ENCODE measurements around the gene SCIN.

Gene SCIN

GRCh38 chr7:12638851-12639456 lies 68.4 kb downstream of the SCIN start:
- TF ChIP-seq TEAD4 (IDR thresholded peaks at IDR 0.05) = no peak
- TF ChIP-seq TCF12 (IDR thresholded peaks at IDR 0.05; ENCODE audit: low read depth) = no peak
- no peak for TF ChIP-seq CREB1 (IDR thresholded peaks at IDR 0.05; ENCODE audit: low read depth)
- no peak for TF ChIP-seq TAF1 (IDR thresholded peaks at IDR 0.05; ENCODE audit: low read depth)
- no peak for TF ChIP-seq NFIC (IDR thresholded peaks at IDR 0.05)
- peak; percentile 77 for TF ChIP-seq RAD21 (IDR thresholded peaks at IDR 0.05; ENCODE audit: low read depth)
- TF ChIP-seq ZBTB7A (IDR thresholded peaks at IDR 0.05; ENCODE audit: low read depth) = no peak
- TF ChIP-seq FOXM1 (IDR thresholded peaks at IDR 0.05; ENCODE audit: borderline replicate concordance, low read depth) = no peak
- TF ChIP-seq, protein P1, sequence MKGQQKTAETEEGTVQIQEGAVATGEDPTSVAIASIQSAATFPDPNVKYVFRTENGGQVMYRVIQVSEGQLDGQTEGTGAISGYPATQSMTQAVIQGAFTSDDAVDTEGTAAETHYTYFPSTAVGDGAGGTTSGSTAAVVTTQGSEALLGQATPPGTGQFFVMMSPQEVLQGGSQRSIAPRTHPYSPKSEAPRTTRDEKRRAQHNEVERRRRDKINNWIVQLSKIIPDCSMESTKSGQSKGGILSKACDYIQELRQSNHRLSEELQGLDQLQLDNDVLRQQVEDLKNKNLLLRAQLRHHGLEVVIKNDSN (IDR thresholded peaks at IDR 0.05) = no peak

- no peak for TF ChIP-seq ZBTB7A (IDR thresholded peaks at IDR 0.05; ENCODE audit: low read depth)
- TF ChIP-seq CREB1 (IDR thresholded peaks at IDR 0.05; ENCODE audit: low read depth) = no peak
- no peak for TF ChIP-seq FOXM1 (IDR thresholded peaks at IDR 0.05; ENCODE audit: borderline replicate concordance, low read depth)
- no peak for TF ChIP-seq NFIC (IDR thresholded peaks at IDR 0.05)
- TF ChIP-seq CEBPB (IDR thresholded peaks at IDR 0.05) = no peak
- TF ChIP-seq, protein P2, sequence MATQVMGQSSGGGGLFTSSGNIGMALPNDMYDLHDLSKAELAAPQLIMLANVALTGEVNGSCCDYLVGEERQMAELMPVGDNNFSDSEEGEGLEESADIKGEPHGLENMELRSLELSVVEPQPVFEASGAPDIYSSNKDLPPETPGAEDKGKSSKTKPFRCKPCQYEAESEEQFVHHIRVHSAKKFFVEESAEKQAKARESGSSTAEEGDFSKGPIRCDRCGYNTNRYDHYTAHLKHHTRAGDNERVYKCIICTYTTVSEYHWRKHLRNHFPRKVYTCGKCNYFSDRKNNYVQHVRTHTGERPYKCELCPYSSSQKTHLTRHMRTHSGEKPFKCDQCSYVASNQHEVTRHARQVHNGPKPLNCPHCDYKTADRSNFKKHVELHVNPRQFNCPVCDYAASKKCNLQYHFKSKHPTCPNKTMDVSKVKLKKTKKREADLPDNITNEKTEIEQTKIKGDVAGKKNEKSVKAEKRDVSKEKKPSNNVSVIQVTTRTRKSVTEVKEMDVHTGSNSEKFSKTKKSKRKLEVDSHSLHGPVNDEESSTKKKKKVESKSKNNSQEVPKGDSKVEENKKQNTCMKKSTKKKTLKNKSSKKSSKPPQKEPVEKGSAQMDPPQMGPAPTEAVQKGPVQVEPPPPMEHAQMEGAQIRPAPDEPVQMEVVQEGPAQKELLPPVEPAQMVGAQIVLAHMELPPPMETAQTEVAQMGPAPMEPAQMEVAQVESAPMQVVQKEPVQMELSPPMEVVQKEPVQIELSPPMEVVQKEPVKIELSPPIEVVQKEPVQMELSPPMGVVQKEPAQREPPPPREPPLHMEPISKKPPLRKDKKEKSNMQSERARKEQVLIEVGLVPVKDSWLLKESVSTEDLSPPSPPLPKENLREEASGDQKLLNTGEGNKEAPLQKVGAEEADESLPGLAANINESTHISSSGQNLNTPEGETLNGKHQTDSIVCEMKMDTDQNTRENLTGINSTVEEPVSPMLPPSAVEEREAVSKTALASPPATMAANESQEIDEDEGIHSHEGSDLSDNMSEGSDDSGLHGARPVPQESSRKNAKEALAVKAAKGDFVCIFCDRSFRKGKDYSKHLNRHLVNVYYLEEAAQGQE (IDR thresholded peaks at IDR 0.05; ENCODE audit: low read depth) = no peak
- TF ChIP-seq, protein P1 (IDR thresholded peaks at IDR 0.05) = no peak
- no peak for TF ChIP-seq EP300 (IDR thresholded peaks at IDR 0.05; ENCODE audit: borderline replicate concordance)
- TF ChIP-seq YY1 (IDR thresholded peaks at IDR 0.05; ENCODE audit: low read depth) = no peak
- no peak for TF ChIP-seq RAD21 (IDR thresholded peaks at IDR 0.05; ENCODE audit: low read depth)
- TF ChIP-seq TAF1 (IDR thresholded peaks at IDR 0.05; ENCODE audit: low read depth) = no peak
- TF ChIP-seq, protein P3, sequence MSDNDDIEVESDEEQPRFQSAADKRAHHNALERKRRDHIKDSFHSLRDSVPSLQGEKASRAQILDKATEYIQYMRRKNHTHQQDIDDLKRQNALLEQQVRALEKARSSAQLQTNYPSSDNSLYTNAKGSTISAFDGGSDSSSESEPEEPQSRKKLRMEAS (IDR thresholded peaks at IDR 0.05) = no peak
- no peak for TF ChIP-seq TCF12 (IDR thresholded peaks at IDR 0.05; ENCODE audit: low read depth)
- no peak for TF ChIP-seq TEAD4 (IDR thresholded peaks at IDR 0.05)
- no peak for TF ChIP-seq EGR1 (IDR thresholded peaks at IDR 0.05)
Observed at GRCh38 chr7:12640299-12641096, 70.0 kb downstream of the SCIN start.

- TF ChIP-seq TAF1 (IDR thresholded peaks at IDR 0.05; ENCODE audit: low read depth) (no peak), CREB1 (IDR thresholded peaks at IDR 0.05; ENCODE audit: low read depth) (no peak), NFIC (IDR thresholded peaks at IDR 0.05) (no peak), EGR1 (IDR thresholded peaks at IDR 0.05) (no peak), EP300 (IDR thresholded peaks at IDR 0.05; ENCODE audit: borderline replicate concordance) (no peak), FOXM1 (IDR thresholded peaks at IDR 0.05; ENCODE audit: borderline replicate concordance, low read depth) (no peak), RAD21 (IDR thresholded peaks at IDR 0.05; ENCODE audit: low read depth) (no peak), ZBTB7A (IDR thresholded peaks at IDR 0.05; ENCODE audit: low read depth) (no peak), YY1 (IDR thresholded peaks at IDR 0.05; ENCODE audit: low read depth) (no peak), CEBPB (IDR thresholded peaks at IDR 0.05) (no peak), TEAD4 (IDR thresholded peaks at IDR 0.05) (no peak), TCF12 (IDR thresholded peaks at IDR 0.05; ENCODE audit: low read depth) (no peak)
- TF ChIP-seq, protein P1 (IDR thresholded peaks at IDR 0.05) = no peak
- TF ChIP-seq, protein P2 (IDR thresholded peaks at IDR 0.05; ENCODE audit: low read depth) = no peak
- TF ChIP-seq, protein P3 (IDR thresholded peaks at IDR 0.05) = no peak
Observed at GRCh38 chr7:12641196-12641595, 70.7 kb downstream of the SCIN start.

DNA sequence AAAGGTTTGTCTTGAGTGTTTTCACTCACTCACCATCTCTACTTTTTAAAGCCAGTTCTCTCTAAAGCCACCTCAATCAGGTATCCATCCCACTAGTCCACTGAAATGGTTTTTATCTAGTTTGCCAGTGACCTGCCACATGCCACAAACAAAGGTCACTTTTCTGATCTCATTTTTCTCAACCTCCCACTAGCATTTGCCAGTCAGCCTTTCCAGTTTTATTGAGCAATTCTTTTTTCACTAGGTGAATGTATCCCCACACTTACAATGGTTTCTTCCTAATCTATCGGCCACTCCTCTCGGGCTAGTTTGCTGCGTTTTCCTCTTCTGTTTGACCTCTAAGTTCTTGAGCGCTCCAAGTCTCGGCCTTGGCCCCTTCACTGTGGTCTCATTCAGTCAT lies 72.0 kb downstream of the SCIN start:
- no peak for TF ChIP-seq CEBPB (IDR thresholded peaks at IDR 0.05)
- TF ChIP-seq NFIC (IDR thresholded peaks at IDR 0.05) = no peak
- no peak for TF ChIP-seq TAF1 (IDR thresholded peaks at IDR 0.05; ENCODE audit: low read depth)
- TF ChIP-seq, protein P1 (IDR thresholded peaks at IDR 0.05) = no peak
- no peak for TF ChIP-seq TEAD4 (IDR thresholded peaks at IDR 0.05)
- TF ChIP-seq FOXM1 (IDR thresholded peaks at IDR 0.05; ENCODE audit: borderline replicate concordance, low read depth) = no peak
- TF ChIP-seq, protein P2 (IDR thresholded peaks at IDR 0.05; ENCODE audit: low read depth) = no peak

Measured in Ishikawa (cell line).